SK-N-MC (cell line): ENCODE results near the gene ATP6AP2.

ENCODE experiments used
- EZH2 ChIP-seq: fragments of 200-600 bp; sonication (generic); IDR thresholded peaks from one replicate; pipeline ENCODE4 v1.6.1; 2017; ENCODE audit warnings: antibody characterized with exemption
- FOXP2 ChIP-seq: optimal IDR thresholded peaks from 2 replicates; pipeline ENCODE3; 2011; ENCODE audit warnings: mild to moderate bottlenecking, moderate library complexity; ENCODE audit not compliant: insufficient read depth; ENCODE audit errors: extremely low read length, control extremely low read depth
- POLR2AphosphoS5 ChIP-seq: IDR thresholded peaks from 2 replicates; pipeline ENCODE4 v1.6.1; 2012; ENCODE audit warnings: mild to moderate bottlenecking, low read depth, low read length, borderline replicate concordance

DNA sequence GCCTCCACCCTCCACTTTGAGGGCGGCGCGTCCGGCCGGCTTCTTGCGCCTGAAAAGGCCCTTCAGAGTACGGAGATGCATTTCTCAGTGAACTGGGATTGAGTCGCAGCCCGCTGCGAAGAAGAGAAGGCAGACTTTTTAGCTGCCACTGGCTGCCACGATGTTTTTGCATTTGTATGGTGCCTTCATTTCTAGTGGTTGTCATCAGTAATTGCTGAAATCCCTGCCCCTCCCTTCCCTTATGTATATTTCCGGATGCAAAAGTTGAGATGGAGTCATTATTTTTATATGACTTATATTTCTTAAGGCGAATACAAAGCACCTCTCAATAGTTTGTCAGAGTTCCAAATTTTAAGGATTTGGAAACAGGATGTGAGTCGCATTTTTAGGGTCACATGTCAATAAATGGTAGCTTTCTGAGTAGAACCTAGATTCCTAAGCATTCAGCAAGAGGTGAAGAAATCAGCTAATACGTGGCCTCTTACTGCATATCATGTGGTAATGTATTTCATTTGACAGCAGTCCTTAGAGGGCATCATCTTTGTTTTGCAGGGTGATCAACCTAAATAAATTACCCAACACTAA, 658 bp downstream of the ATP6AP2 start:
- no peak for TF ChIP-seq POLR2AphosphoS5
- no peak for TF ChIP-seq EZH2
- TF ChIP-seq FOXP2, result no peak
